Measurements from ENCODE around the gene ANKIB1. TPM values are rescaled to one million over a fixed set of nuclear protein-coding genes. Genes with fewer than 3 reads are reported as not detected.

Gene ANKIB1
- total and polyA plus RNA-seq, 4 donors, result 3.9 to 14.8 (median 8.4) TPM

GRCh38 chr7:92425311-92425947 is 179.7 kb downstream of the ANKIB1 start:
- 52% methylated on average over 20 of the region's 20 CpGs for WGBS
- TF ChIP-seq CTCF (IDR thresholded peaks at IDR 0.05; ENCODE audit: low read depth, low read length, missing input control), result no peak
- TF ChIP-seq HNF4A (conservative IDR thresholded peaks at IDR 0.05), result no peak
- TF ChIP-seq FOXA1 (IDR thresholded peaks at IDR 0.05), result no peak
- no peak for TF ChIP-seq EGR1 (IDR thresholded peaks at IDR 0.05; ENCODE audit: low read depth in 2 of 2)
- no peak for TF ChIP-seq NR2F2 (IDR thresholded peaks at IDR 0.05)
- TF ChIP-seq YY1 (IDR thresholded peaks at IDR 0.05), result no peak
- TF ChIP-seq TAF1 (conservative IDR thresholded peaks at IDR 0.05), result no peak
- no peak for TF ChIP-seq JUND (IDR thresholded peaks at IDR 0.05)
- no peak for TF ChIP-seq ATF3 (IDR thresholded peaks at IDR 0.05)
- TF ChIP-seq HNF4G (IDR thresholded peaks at IDR 0.05), result no peak
- no peak for TF ChIP-seq REST (IDR thresholded peaks at IDR 0.05)
- no peak for TF ChIP-seq RAD21 (IDR thresholded peaks at IDR 0.05)
- no peak for TF ChIP-seq GABPA (IDR thresholded peaks at IDR 0.05 in 1 of 2, conservative IDR thresholded peaks at IDR 0.05 in 1 of 2)
- TF ChIP-seq SP1 (IDR thresholded peaks at IDR 0.05), result no peak
- no peak for TF ChIP-seq RXRA (IDR thresholded peaks at IDR 0.05)
- TF ChIP-seq ZBTB33 (IDR thresholded peaks at IDR 0.05), result no peak
- TF ChIP-seq FOXA2 (IDR thresholded peaks at IDR 0.05), result no peak
- no peak for TF ChIP-seq MAX (IDR thresholded peaks at IDR 0.05)
- Histone ChIP-seq H3K36me3 (ENCODE audit: control insufficient read depth in 4 of 4, insufficient read depth in 3 of 4, low read depth in 1 of 4, low read length in 3 of 4) (no peaks in the 10 kb centered on the region), H3K4me1 (ENCODE audit: control insufficient read depth in 4 of 4, insufficient read depth in 4 of 4, low read length in 3 of 4) (peaks cover 0 to 5% (median 3%) of the 10 kb centered on the region in 4 donors), H3K27ac (ENCODE audit: low read depth in 1 of 2, low read length in 2 of 2) (no peak overlapping the region), H3K27me3 (ENCODE audit: control insufficient read depth in 4 of 4, insufficient read depth in 4 of 4, low read length in 3 of 4) (no peaks in the 10 kb centered on the region), H3K9me3 (ENCODE audit: control insufficient read depth in 4 of 4, low read length in 3 of 4) (no peaks in the 10 kb centered on the region), H3K4me3 (ENCODE audit: low read depth in 1 of 3, low read length in 3 of 3) (no peak overlapping the region), H3K9ac (ENCODE audit: low read depth in 1 of 2, low read length in 2 of 2) (no peak overlapping the region)
- no peak for DNase-seq (ENCODE audit: low spot score)
